H1 (cell line): Measurements from ENCODE around the gene GRID1. TPM values are rescaled to one million over a fixed set of nuclear protein-coding genes. Genes with fewer than 3 reads are reported as not detected.

ENCODE experiments used
- CTCF ChIA-PET: fragments of 300-600 bp; sonication (Branson Sonifier 250); formaldehyde crosslinking; loops from one replicate; lab custom pipeline; 2021; ENCODE audit not compliant: partially characterized antibody; lab: Charles Lee
- POLR2A ChIA-PET: fragments of 300-600 bp; sonication (Branson Sonifier 250); formaldehyde crosslinking; loops from one replicate; lab custom pipeline; 2021; ENCODE audit warnings: inconsistent platforms; ENCODE audit not compliant: partially characterized antibody; lab: Charles Lee
- DNase-seq, 2 experiments: peaks; one replicate each; pipeline versions ENCODE4 v3.0.0 to v3.0.0-alpha.2; 2010 to 2022; ENCODE audit warnings: low spot score in 2 of 2, low read depth in 1 of 2, mixed read lengths in 1 of 2
- FAIRE-seq: peaks from 2 replicates; lab custom pipeline; 2011; peaks lifted over from hg19 to GRCh38; lab: Jason Lieb, UNC
- H2AFZ ChIP-seq: 2 replicates; pipeline ENCODE4 v1.8.1; 2012; ENCODE audit warnings: low read length, inconsistent platforms
- H2AK5ac ChIP-seq: 2 replicates; pipeline ENCODE4 v1.6.1; 2013; ENCODE audit warnings: low read depth, low read length
- H2BK120ac ChIP-seq: replicated peaks from 2 replicates; pipeline ENCODE3; 2013; ENCODE audit warnings: low read depth, low read length, inconsistent platforms
- H2BK12ac ChIP-seq: 2 replicates; pipeline ENCODE4 v1.6.1; 2013; ENCODE audit warnings: low read depth, low read length
- H2BK15ac ChIP-seq: 2 replicates; pipeline ENCODE4 v1.6.1; 2013; ENCODE audit warnings: low read length
- H2BK20ac ChIP-seq: 2 replicates; pipeline ENCODE4 v1.6.1; 2013; ENCODE audit warnings: low read length
- H2BK5ac ChIP-seq: 2 replicates; pipeline ENCODE4 v1.6.1; 2013; ENCODE audit warnings: low read depth, low read length
- H3K14ac ChIP-seq: 2 replicates; pipeline ENCODE4 v1.6.1; 2013; ENCODE audit warnings: inconsistent platforms; ENCODE audit not compliant: insufficient read length
- H3K18ac ChIP-seq: 2 replicates; pipeline ENCODE4 v1.6.1; 2013; ENCODE audit warnings: low read length; ENCODE audit errors: extremely low read depth
- H3K23ac ChIP-seq: 2 replicates; pipeline ENCODE4 v1.6.1; 2013; ENCODE audit warnings: inconsistent platforms; ENCODE audit not compliant: insufficient read length
- H3K23me2 ChIP-seq: 2 replicates; pipeline ENCODE4 v1.6.1; 2013; ENCODE audit warnings: low read depth, low read length
- H3K27ac ChIP-seq: 2 replicates; pipeline ENCODE4 v1.6.1; 2011; ENCODE audit warnings: low read depth, low read length, inconsistent platforms
- H3K27me3 ChIP-seq, 4 experiments: replicated peaks in 1 of 4; 1 replicate in 1 of 4; 2 replicates in 3 of 4; pipeline versions ENCODE4 v1.6.1 to v1.8.1; 2011 to 2013; ENCODE audit warnings: low read length in 3 of 4, mild to moderate bottlenecking in 3 of 4, inconsistent platforms in 2 of 4, mixed read lengths in 2 of 4, moderate library complexity in 1 of 4; ENCODE audit not compliant: control insufficient read depth in 3 of 4, insufficient read depth in 3 of 4; ENCODE audit errors: extremely low read depth in 1 of 4
- H3K36me3 ChIP-seq, 4 experiments: 2 replicates each; pipeline versions ENCODE4 v1.6.1 to v1.8.1; 2011 to 2013; ENCODE audit warnings: mild to moderate bottlenecking in 4 of 4, low read length in 3 of 4, moderate library complexity in 2 of 4, control low read depth in 1 of 4, inconsistent platforms in 1 of 4; ENCODE audit not compliant: insufficient read depth in 4 of 4, control insufficient read depth in 2 of 4
- H3K4ac ChIP-seq: replicated peaks from 2 replicates; pipeline ENCODE3; 2013; ENCODE audit warnings: low read length, low read depth, mixed read lengths, inconsistent platforms; ENCODE audit not compliant: insufficient read length
- H3K4me1 ChIP-seq, 4 experiments: replicated peaks in 1 of 4; 1 replicate in 1 of 4; 2 replicates in 3 of 4; pipeline versions ENCODE4 v1.6.1 to v1.8.1; 2011 to 2013; ENCODE audit warnings: low read length in 3 of 4, inconsistent platforms in 2 of 4, mixed read lengths in 1 of 4; ENCODE audit not compliant: insufficient read depth in 4 of 4, control insufficient read depth in 3 of 4
- H3K4me2 ChIP-seq, 2 experiments: 2 replicates each; pipeline versions ENCODE4 v1.6.1 to v1.8.1; 2011 to 2013; ENCODE audit warnings: low read depth in 2 of 2, low read length in 2 of 2, control low read depth in 1 of 2, inconsistent platforms in 1 of 2, mild to moderate bottlenecking in 1 of 2; ENCODE audit not compliant: insufficient read depth in 1 of 2
- H3K4me3 ChIP-seq, 4 experiments: fragments of 200-600, 300-600 bp in 1 of 4; sonication (generic), shearing (Covaris generic), sonication (Bioruptor Twin) in 1 of 4; 2 replicates each; pipeline versions ENCODE4 v1.5.1 to v1.8.1; 2011 to 2016; ENCODE audit warnings: low read length in 4 of 4, low read depth in 3 of 4, control low read depth in 2 of 4, inconsistent platforms in 2 of 4, mild to moderate bottlenecking in 2 of 4, mixed read lengths in 1 of 4, moderate library complexity in 1 of 4; ENCODE audit not compliant: insufficient read depth in 2 of 4; ENCODE audit errors: extremely low read depth in 1 of 4
- H3K56ac ChIP-seq: replicated peaks from 2 replicates; pipeline ENCODE3; 2013; ENCODE audit warnings: low read depth, mild to moderate bottlenecking, mixed read lengths, low read length, inconsistent platforms; ENCODE audit not compliant: insufficient read length
- H3K79me1 ChIP-seq: 2 replicates; pipeline ENCODE4 v1.6.1; 2013; ENCODE audit warnings: low read depth, low read length, control low read depth
- H3K79me2 ChIP-seq, 2 experiments: 2 replicates each; pipeline versions ENCODE4 v1.6.1 to v1.8.1; 2012 to 2013; ENCODE audit warnings: low read length in 2 of 2, mild to moderate bottlenecking in 2 of 2, inconsistent platforms in 1 of 2; ENCODE audit not compliant: insufficient read depth in 2 of 2, control insufficient read depth in 1 of 2
- H3K9ac ChIP-seq, 4 experiments: replicated peaks in 1 of 4; 1 replicate in 1 of 4; 2 replicates in 3 of 4; pipeline versions ENCODE4 v1.6.1 to v1.8.1; 2011 to 2013; ENCODE audit warnings: low read depth in 3 of 4, low read length in 3 of 4, control low read depth in 2 of 4, mild to moderate bottlenecking in 2 of 4, moderate library complexity in 2 of 4, inconsistent platforms in 1 of 4; ENCODE audit errors: extremely low read depth in 1 of 4
- H3K9me3 ChIP-seq, 2 experiments: 2 replicates each; pipeline versions ENCODE4 v1.6.1 to v1.8.1; 2012 to 2013; ENCODE audit warnings: mild to moderate bottlenecking in 2 of 2, moderate library complexity in 2 of 2, control low read depth in 1 of 2, inconsistent platforms in 1 of 2, low read depth in 1 of 2, low read length in 1 of 2, mixed read lengths in 1 of 2; ENCODE audit not compliant: insufficient read depth in 2 of 2
- H4K20me1 ChIP-seq, 2 experiments: replicated peaks in 1 of 2; 2 replicates each; pipeline versions ENCODE3 to v1.8.1; 2011 to 2013; ENCODE audit warnings: inconsistent platforms in 2 of 2, low read length in 2 of 2, mild to moderate bottlenecking in 1 of 2; ENCODE audit not compliant: insufficient read depth in 2 of 2, control insufficient read depth in 1 of 2
- H4K5ac ChIP-seq: 2 replicates; pipeline ENCODE4 v1.6.1; 2013; ENCODE audit warnings: low read length, low read depth, mixed read lengths, inconsistent platforms; ENCODE audit not compliant: insufficient read length
- H4K8ac ChIP-seq: 2 replicates; pipeline ENCODE4 v1.8.0; 2013; ENCODE audit warnings: mild to moderate bottlenecking, moderate library complexity, low read length, inconsistent platforms; ENCODE audit not compliant: insufficient read depth; ENCODE audit errors: extremely low read depth
- H4K91ac ChIP-seq: replicated peaks from 2 replicates; pipeline ENCODE3; 2013; ENCODE audit warnings: low read length, mixed read lengths, inconsistent platforms; ENCODE audit not compliant: insufficient read length
- ATF2 ChIP-seq: IDR thresholded peaks from 2 replicates; pipeline ENCODE4 v1.6.1; 2012; ENCODE audit warnings: low read length, inconsistent platforms
- CHD1 ChIP-seq: IDR thresholded peaks from 2 replicates; pipeline ENCODE4 v1.6.1; 2012; ENCODE audit warnings: low read depth, low read length, improper control_type of control experiment
- CTBP2 ChIP-seq: IDR thresholded peaks from 2 replicates; pipeline ENCODE4 v1.7.0; 2011; ENCODE audit warnings: borderline replicate concordance, mild to moderate bottlenecking, moderate library complexity, mixed read lengths, low read length; ENCODE audit not compliant: insufficient read depth, insufficient read length
- HDAC6 ChIP-seq: IDR thresholded peaks from one replicate; pipeline ENCODE4 v1.7.1; 2012; ENCODE audit warnings: low read depth, mild to moderate bottlenecking, inconsistent platforms, low read length, moderate library complexity
- KDM1A ChIP-seq: fragments of 200-600, 300-600 bp; sonication (generic); IDR thresholded peaks from 2 replicates; pipeline ENCODE4 v1.7.1; 2016; ENCODE audit warnings: mild to moderate bottlenecking, low read length, borderline replicate concordance
- NANOG ChIP-seq: IDR thresholded peaks from 2 replicates; pipeline ENCODE4 v1.6.1; 2011; ENCODE audit warnings: low read length, low read depth, mild to moderate bottlenecking, inconsistent platforms; ENCODE audit not compliant: insufficient read depth, poor library complexity, severe bottlenecking
- POLR2AphosphoS5 ChIP-seq: IDR thresholded peaks from 2 replicates; pipeline ENCODE4 v1.6.1; 2011; ENCODE audit warnings: low read depth, low read length
- POU5F1 ChIP-seq: IDR thresholded peaks from 2 replicates; pipeline ENCODE4 v1.6.1; 2011; ENCODE audit warnings: low read depth, mild to moderate bottlenecking, low read length, moderate library complexity
- TBP ChIP-seq: IDR thresholded peaks from 2 replicates; pipeline ENCODE4 v1.6.1; 2011; ENCODE audit warnings: low read depth, low read length, improper control_type of control experiment
- USF2 ChIP-seq: IDR thresholded peaks from 2 replicates; pipeline ENCODE4 v1.6.1; 2011; ENCODE audit warnings: low read length, improper control_type of control experiment
- YY1 ChIP-seq: IDR thresholded peaks from 2 replicates; pipeline ENCODE4 v1.6.1; 2011; ENCODE audit warnings: low read depth, mild to moderate bottlenecking, low read length
- whole genome bisulfite sequencing, 2 experiments: shearing (Covaris generic) in 1 of 2; methylation state at CpG; one replicate each; pipeline versions ENCODE4 v1.1.6 to v1.1.7; 2013 to 2015; ENCODE audit warnings: low lambda C conversion rate in 2 of 2, mixed read lengths in 2 of 2, inconsistent platforms in 1 of 2, low coverage in 1 of 2, missing lambda C conversion rate in 1 of 2; ENCODE audit not compliant: insufficient replicate concordance in 2 of 2, insufficient coverage in 1 of 2, insufficient read length in 1 of 2; ENCODE audit errors: extremely low coverage in 1 of 2, missing lambda C conversion rate in 1 of 2; 5-methylcytosine and 5-hydroxymethylcytosine counted together
- polyA plus RNA-seq, 7 experiments: library from polyadenylated mRNA; depleted of rRNA in 3 of 7; stranded (reverse) in 5 of 7; unstranded in 2 of 7; fragments of >200 nt in 5 of 7; fragments of 200-250 nt in 2 of 7; gene quantifications; 1 replicate in 5 of 7; 2 replicates in 1 of 7; 4 replicates in 1 of 7; pipeline versions ENCODE4 v1.2.1 to v1.2.3, GENCODE V29; 2011 to 2013; ENCODE audit warnings: missing spikeins in 2 of 7, mixed read lengths in 2 of 7
- total RNA-seq: library from RNA; stranded (reverse); fragmentation: NEBNext Ultra II Directional; extraction: Animal tissue kit (Norgen Biotek cat#: 25700); gene quantifications from 2 replicates; pipeline ENCODE4 v1.2.1, GENCODE V29; 2021

GRID1 gene
- total and polyA plus RNA-seq, 2 of the 8 experiments (the other 6 are each of a cell fraction or from before 2014, with no cell fraction given), result 0.22 to 0.30 TPM

- H3K9me3 ChIP-seq, result no peaks in the 10 kb centered on the region
- ChIA-PET CTCF (interaction anchor here (1.0 to 3.2 kb wide), 6 partner anchors 8 to 119 kb away, joined by 3 to 11 read pairs (median 4); no protein-coding TSS in a partner anchor), POLR2A (no interaction called here)
- H2BK120ac ChIP-seq, result no peak overlapping the region
- H4K8ac ChIP-seq, result no peak overlapping the region
- no peaks in the 10 kb centered on the region for H3K36me3 ChIP-seq
- H3K14ac ChIP-seq, result no peak overlapping the region
- no peak overlapping the region for H2BK12ac ChIP-seq
- no peaks in the 10 kb centered on the region for H3K79me2 ChIP-seq
- H3K79me1 ChIP-seq, result no peaks in the 10 kb centered on the region
- H3K4ac ChIP-seq, result no peak overlapping the region
- no peak overlapping the region for H4K5ac ChIP-seq
- no peaks in the 10 kb centered on the region; a peak in 1 of 7 replicates for H3K4me1 ChIP-seq
- no peak overlapping the region for H3K4me3 ChIP-seq
- H2AK5ac ChIP-seq, result no peak overlapping the region
- no peak overlapping the region for H2AFZ ChIP-seq
- no peak overlapping the region for H3K4me2 ChIP-seq
- H3K27ac ChIP-seq, result no peak overlapping the region
- H3K27me3 ChIP-seq, result no peaks in the 10 kb centered on the region
- H2BK20ac ChIP-seq, result no peak overlapping the region
- no peaks in the 10 kb centered on the region for H4K20me1 ChIP-seq
- DNase-seq, result no peak
- FAIRE-seq, result no peak
- no peak overlapping the region for H3K56ac ChIP-seq
- H3K18ac ChIP-seq, result no peak overlapping the region
- H4K91ac ChIP-seq, result no peak overlapping the region
- H2BK15ac ChIP-seq, result no peak overlapping the region
- 90% methylated on average over 4 of the region's 4 CpGs; no CpG with 5 or more reads in 1 of the 2 experiments for WGBS, 2 experiments
- no peak overlapping the region for H3K9ac ChIP-seq
- H3K23ac ChIP-seq, result no peak overlapping the region
- no peak overlapping the region for H2BK5ac ChIP-seq
- H3K23me2 ChIP-seq, result no peaks in the 10 kb centered on the region
- no peak for TF ChIP-seq HDAC6
- TF ChIP-seq NANOG, result no peak
- TF ChIP-seq POLR2AphosphoS5, result no peak
- TF ChIP-seq POU5F1, result no peak
- no peak for TF ChIP-seq CHD1
- no peak for TF ChIP-seq CTBP2
- TF ChIP-seq YY1, result no peak
- TF ChIP-seq ATF2, result no peak
- no peak for TF ChIP-seq KDM1A
- no peak for TF ChIP-seq USF2
- TF ChIP-seq TBP, result no peak
These were observed 347.5 kb downstream of the GRID1 start for GRCh38 chr10:86019141-86019540.
